Activated T-cell treated with anti-CD3 and anti-CD28 coated beads, Interleukin-2, amount 50 U/mL, for 72 hours (primary cell): ENCODE measurements around the gene SUSD1. TPM values are rescaled to one million over a fixed set of nuclear protein-coding genes. Genes with fewer than 3 reads are reported as not detected.
"Not testable (repeated sequence)": the region's sequence is repeated elsewhere in the genome, so short reads cannot be mapped to it uniquely, and the experiment has no call there.

Experiments used
- ATAC-seq, 2 donors: fragments of 150-1000 bp; cut with Tn5 transposase; replicated peaks in 1 of 2; 2 replicates each; pipeline ENCODE4 v1.10.0; 2021; ENCODE audit warnings: moderate library complexity in 2 of 2, mild to moderate bottlenecking in 1 of 2
- DNase-seq, 2 donors: peaks; one replicate each; pipeline ENCODE4 v3.0.0; 2021 to 2022; ENCODE audit warnings: mixed read lengths in 1 of 2
- H3K27ac Mint-ChIP-seq: one replicate; pipeline ENCODE4 v1.8.0; 2022; ENCODE audit warnings: mild to moderate bottlenecking, moderate library complexity, mixed read lengths
- H3K27me3 Mint-ChIP-seq: one replicate; pipeline ENCODE4 v1.8.0; 2022; ENCODE audit warnings: low read depth, mixed read lengths
- H3K36me3 Mint-ChIP-seq, 2 donors: one replicate each; pipeline ENCODE4 v1.8.0; 2022; ENCODE audit warnings: mixed read lengths in 2 of 2, mild to moderate bottlenecking in 1 of 2; ENCODE audit not compliant: insufficient read depth in 2 of 2
- H3K4me1 Mint-ChIP-seq: one replicate; pipeline ENCODE4 v1.8.0; 2022; ENCODE audit warnings: low read depth, mixed read lengths
- H3K4me3 Mint-ChIP-seq, 2 donors: one replicate each; pipeline ENCODE4 v1.8.0; 2022; ENCODE audit warnings: mild to moderate bottlenecking in 2 of 2, mixed read lengths in 2 of 2, moderate library complexity in 2 of 2
- H3K9me3 Mint-ChIP-seq, 2 donors: one replicate each; pipeline ENCODE4 v1.8.0; 2022; ENCODE audit warnings: mixed read lengths in 2 of 2
- total RNA-seq, 2 donors: library from RNA; stranded (reverse); gene quantifications; one replicate each; pipeline ENCODE4 v1.2.3, GENCODE V29; 2022

SUSD1 gene
- total RNA-seq, 2 donors from 2014 or later: 6.6 to 9.9 TPM

GRCh38 chr9:112135706-112136105 is 39.4 kb downstream of the SUSD1 start:
- Mint-ChIP-seq H3K9me3 (peaks cover 2 to 4% of the 10 kb centered on the region in 2 donors), H3K27ac (no peak overlapping the region), H3K4me3 (no peak overlapping the region), H3K36me3 (no peaks in the 10 kb centered on the region), H3K4me1 (no peaks in the 10 kb centered on the region), H3K27me3 (no peaks in the 10 kb centered on the region)
- ATAC-seq (no peak), DNase-seq (no peak)

GRCh38 chr9:112133806-112134205 is 41.3 kb downstream of the SUSD1 start:
- not testable (repeated sequence) for H3K27me3 Mint-ChIP-seq, DNase-seq, H3K4me1 Mint-ChIP-seq, H3K27ac Mint-ChIP-seq, H3K4me3 Mint-ChIP-seq, H3K36me3 Mint-ChIP-seq, ATAC-seq, H3K9me3 Mint-ChIP-seq

GRCh38 chr9:112132356-112132755 is 42.7 kb downstream of the SUSD1 start:
- no peak for DNase-seq
- Mint-ChIP-seq H3K4me1 (no peaks in the 10 kb centered on the region), H3K36me3 (peaks cover 0 to under 1% of the 10 kb centered on the region in 2 donors), H3K27me3 (no peaks in the 10 kb centered on the region), H3K9me3 (peaks cover 2 to 4% of the 10 kb centered on the region in 2 donors), H3K27ac (no peak overlapping the region), H3K4me3 (no peak overlapping the region)
- no peak for ATAC-seq

GRCh38 chr9:112130997-112131396 is 44.1 kb downstream of the SUSD1 start:
- no peak overlapping the region for H3K27ac Mint-ChIP-seq
- H3K36me3 Mint-ChIP-seq: peaks cover 0 to 1% of the 10 kb centered on the region in 2 donors
- H3K27me3 Mint-ChIP-seq: no peaks in the 10 kb centered on the region
- no peak overlapping the region for H3K4me3 Mint-ChIP-seq
- no peak for DNase-seq
- peaks cover 2 to 4% of the 10 kb centered on the region in 2 donors for H3K9me3 Mint-ChIP-seq
- no peak for ATAC-seq
- no peaks in the 10 kb centered on the region for H3K4me1 Mint-ChIP-seq

GRCh38 chr9:112130347-112130746 is 44.8 kb downstream of the SUSD1 start:
- Mint-ChIP-seq H3K27ac (no peak overlapping the region), H3K4me1 (no peaks in the 10 kb centered on the region), H3K4me3 (no peak overlapping the region), H3K9me3 (peaks cover 2 to 4% of the 10 kb centered on the region in 2 donors), H3K36me3 (peaks cover 0 to 1% of the 10 kb centered on the region in 2 donors), H3K27me3 (no peaks in the 10 kb centered on the region)
- DNase-seq: no peak
- no peak for ATAC-seq

- no peaks in the 10 kb centered on the region for H3K4me1 Mint-ChIP-seq
- H3K36me3 Mint-ChIP-seq: peaks cover 0 to 1% of the 10 kb centered on the region in 2 donors
- peaks cover 2 to 4% of the 10 kb centered on the region in 2 donors for H3K9me3 Mint-ChIP-seq
- H3K27ac Mint-ChIP-seq: no peak overlapping the region
- no peak for DNase-seq
- no peak for ATAC-seq
- no peak overlapping the region for H3K4me3 Mint-ChIP-seq
- H3K27me3 Mint-ChIP-seq: no peaks in the 10 kb centered on the region
Measured at GRCh38 chr9:112129246-112129645, 45.9 kb downstream of the SUSD1 start.

- H3K36me3 Mint-ChIP-seq, ATAC-seq: not testable (repeated sequence)
Measured at GRCh38 chr9:112128399-112128798, 46.7 kb downstream of the SUSD1 start.

GRCh38 chr9:112127281-112127680 is 47.8 kb downstream of the SUSD1 start:
- DNase-seq: no peak
- no peak overlapping the region for H3K27ac Mint-ChIP-seq

More at GRCh38 chr9:112128399-112128798, 46.7 kb downstream of the SUSD1 start:
- H3K27ac Mint-ChIP-seq, DNase-seq, H3K4me1 Mint-ChIP-seq, H3K4me3 Mint-ChIP-seq, H3K27me3 Mint-ChIP-seq, H3K9me3 Mint-ChIP-seq: not testable (repeated sequence)

GRCh38 chr9:112125951-112126388 is 49.1 kb downstream of the SUSD1 start:
- H3K4me1 Mint-ChIP-seq: peaks cover 21% of the 10 kb centered on the region
- no peak overlapping the region for H3K27ac Mint-ChIP-seq
- DNase-seq: no peak
- no peaks in the 10 kb centered on the region for H3K9me3 Mint-ChIP-seq
- no peaks in the 10 kb centered on the region for H3K27me3 Mint-ChIP-seq
- H3K36me3 Mint-ChIP-seq: peaks cover 0 to 1% of the 10 kb centered on the region in 2 donors
- no peak overlapping the region for H3K4me3 Mint-ChIP-seq
- ATAC-seq: no peak

More at GRCh38 chr9:112127281-112127680, 47.8 kb downstream of the SUSD1 start:
- no peaks in the 10 kb centered on the region for H3K9me3 Mint-ChIP-seq
- peaks cover 8% of the 10 kb centered on the region for H3K4me1 Mint-ChIP-seq
- peaks cover 0 to 1% of the 10 kb centered on the region in 2 donors for H3K36me3 Mint-ChIP-seq
- H3K4me3 Mint-ChIP-seq: no peak overlapping the region
- no peak for ATAC-seq
- no peaks in the 10 kb centered on the region for H3K27me3 Mint-ChIP-seq

- H3K36me3 Mint-ChIP-seq: peaks cover 0 to 1% of the 10 kb centered on the region in 2 donors
Measured at GRCh38 chr9:112124156-112124555, 50.9 kb downstream of the SUSD1 start.

GRCh38 chr9:112121633-112122032 is 53.5 kb downstream of the SUSD1 start:
- Mint-ChIP-seq H3K36me3 (no peaks in the 10 kb centered on the region), H3K4me3 (no peak overlapping the region), H3K9me3 (no peaks in the 10 kb centered on the region), H3K4me1 (peaks cover 22% of the 10 kb centered on the region), H3K27ac (peak overlapping the region; percentile 16), H3K27me3 (no peaks in the 10 kb centered on the region)
- no peak for DNase-seq
- peak; percentile 93 for ATAC-seq

More at GRCh38 chr9:112124156-112124555, 50.9 kb downstream of the SUSD1 start:
- Mint-ChIP-seq H3K4me3 (no peak overlapping the region), H3K4me1 (peaks cover 22% of the 10 kb centered on the region), H3K27ac (no peak overlapping the region), H3K9me3 (no peaks in the 10 kb centered on the region), H3K27me3 (no peaks in the 10 kb centered on the region)
- DNase-seq: no peak
- no peak for ATAC-seq

GRCh38 chr9:112120439-112120925 is 54.6 kb downstream of the SUSD1 start:
- H3K27ac Mint-ChIP-seq: no peak overlapping the region
- no peaks in the 10 kb centered on the region for H3K36me3 Mint-ChIP-seq
- no peaks in the 10 kb centered on the region for H3K9me3 Mint-ChIP-seq
- DNase-seq (no peak), ATAC-seq (no peak)
- H3K4me1 Mint-ChIP-seq: peaks cover 22% of the 10 kb centered on the region
- H3K27me3 Mint-ChIP-seq: no peaks in the 10 kb centered on the region
- H3K4me3 Mint-ChIP-seq: no peak overlapping the region

- ATAC-seq: no peak
- DNase-seq: no peak
- no peak overlapping the region for H3K4me3 Mint-ChIP-seq
- no peaks in the 10 kb centered on the region for H3K36me3 Mint-ChIP-seq
- no peaks in the 10 kb centered on the region for H3K9me3 Mint-ChIP-seq
- H3K27me3 Mint-ChIP-seq: no peaks in the 10 kb centered on the region
- peaks cover 22% of the 10 kb centered on the region for H3K4me1 Mint-ChIP-seq
- H3K27ac Mint-ChIP-seq: no peak overlapping the region
Measured at GRCh38 chr9:112120030-112120341, 55.1 kb downstream of the SUSD1 start.
